ENCODE results near the gene CDK11B. TPM values are rescaled to one million over a fixed set of nuclear protein-coding genes. Genes with fewer than 3 reads are reported as not detected.
"Not testable (repeated sequence)": the region's sequence is repeated elsewhere in the genome, so short reads cannot be mapped to it uniquely, and the experiment has no call there.

Gene CDK11B
- total RNA-seq, 1 donor from 2014 or later, result 23.4 TPM

DNA sequence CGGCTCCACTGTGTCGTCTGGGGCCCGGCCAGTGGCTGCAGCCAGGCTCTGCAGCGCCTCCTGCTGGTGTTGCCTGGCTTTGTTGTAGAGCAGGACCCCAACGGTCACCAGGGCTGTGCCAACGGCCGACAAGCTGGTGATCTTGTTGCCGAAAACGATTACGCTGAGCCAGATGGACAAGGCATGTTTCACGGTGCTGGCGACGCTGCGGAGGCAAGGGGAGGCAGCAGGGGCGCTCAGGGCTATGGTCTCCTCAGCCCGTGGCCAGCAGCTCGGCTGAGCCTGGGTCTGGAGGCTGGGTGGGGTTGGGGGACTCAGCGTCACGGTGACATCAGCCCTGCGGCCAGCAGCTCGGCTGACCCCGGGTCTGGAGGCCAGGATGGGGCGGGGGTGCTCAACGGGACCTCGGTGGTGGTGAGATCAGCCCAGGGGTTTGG is 7.0 kb upstream of the CDK11B start:
- no peak for DNase-seq (ENCODE audit: low read depth)
- Mint-ChIP-seq H3K27me3 (ENCODE audit: low read depth, unreplicated experiment) (no peaks in the 10 kb centered on the region), H3K27ac (ENCODE audit: unreplicated experiment) (no peak overlapping the region), H3K4me3 (ENCODE audit: unreplicated experiment) (no peak overlapping the region), H3K9me3 (ENCODE audit: unreplicated experiment) (no peaks in the 10 kb centered on the region), H3K36me3 (ENCODE audit: low read depth, unreplicated experiment) (peaks cover 2% of the 10 kb centered on the region), H3K4me1 (ENCODE audit: low read depth, unreplicated experiment) (no peaks in the 10 kb centered on the region)
- Histone ChIP-seq H3K9ac (ENCODE audit: low read length) (no peak overlapping the region), H2AFZ (ENCODE audit: low read depth, low read length) (no peak overlapping the region), H3K36me3 (ENCODE audit: insufficient read depth, low read length) (peaks cover 9% of the 10 kb centered on the region), H4K20me1 (ENCODE audit: insufficient read depth, low read length) (no peaks in the 10 kb centered on the region), H3K79me2 (ENCODE audit: insufficient read depth, low read length) (no peaks in the 10 kb centered on the region), H3K4me1 (ENCODE audit: insufficient read depth, low read length) (no peaks in the 10 kb centered on the region), H3K9me3 (ENCODE audit: insufficient read depth, low read depth, low read length) (no peaks in the 10 kb centered on the region), H3K27me3 (ENCODE audit: insufficient read depth, low read length) (no peaks in the 10 kb centered on the region), H3K4me2 (ENCODE audit: low read length) (no peak overlapping the region), H3K27ac (ENCODE audit: low read depth, low read length) (no peak overlapping the region), H3K4me3 (ENCODE audit: insufficient read depth, low read depth, low read length) (no peak overlapping the region)
- TF ChIP-seq, protein P1, sequence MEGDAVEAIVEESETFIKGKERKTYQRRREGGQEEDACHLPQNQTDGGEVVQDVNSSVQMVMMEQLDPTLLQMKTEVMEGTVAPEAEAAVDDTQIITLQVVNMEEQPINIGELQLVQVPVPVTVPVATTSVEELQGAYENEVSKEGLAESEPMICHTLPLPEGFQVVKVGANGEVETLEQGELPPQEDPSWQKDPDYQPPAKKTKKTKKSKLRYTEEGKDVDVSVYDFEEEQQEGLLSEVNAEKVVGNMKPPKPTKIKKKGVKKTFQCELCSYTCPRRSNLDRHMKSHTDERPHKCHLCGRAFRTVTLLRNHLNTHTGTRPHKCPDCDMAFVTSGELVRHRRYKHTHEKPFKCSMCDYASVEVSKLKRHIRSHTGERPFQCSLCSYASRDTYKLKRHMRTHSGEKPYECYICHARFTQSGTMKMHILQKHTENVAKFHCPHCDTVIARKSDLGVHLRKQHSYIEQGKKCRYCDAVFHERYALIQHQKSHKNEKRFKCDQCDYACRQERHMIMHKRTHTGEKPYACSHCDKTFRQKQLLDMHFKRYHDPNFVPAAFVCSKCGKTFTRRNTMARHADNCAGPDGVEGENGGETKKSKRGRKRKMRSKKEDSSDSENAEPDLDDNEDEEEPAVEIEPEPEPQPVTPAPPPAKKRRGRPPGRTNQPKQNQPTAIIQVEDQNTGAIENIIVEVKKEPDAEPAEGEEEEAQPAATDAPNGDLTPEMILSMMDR (IDR thresholded peaks at IDR 0.05; ENCODE audit: insufficient read depth, low read depth, low read length), result no peak
- TF ChIP-seq EZH2 (IDR thresholded peaks at IDR 0.05; ENCODE audit: insufficient read depth, low read length), result no peak
- no peak for FAIRE-seq

DNA sequence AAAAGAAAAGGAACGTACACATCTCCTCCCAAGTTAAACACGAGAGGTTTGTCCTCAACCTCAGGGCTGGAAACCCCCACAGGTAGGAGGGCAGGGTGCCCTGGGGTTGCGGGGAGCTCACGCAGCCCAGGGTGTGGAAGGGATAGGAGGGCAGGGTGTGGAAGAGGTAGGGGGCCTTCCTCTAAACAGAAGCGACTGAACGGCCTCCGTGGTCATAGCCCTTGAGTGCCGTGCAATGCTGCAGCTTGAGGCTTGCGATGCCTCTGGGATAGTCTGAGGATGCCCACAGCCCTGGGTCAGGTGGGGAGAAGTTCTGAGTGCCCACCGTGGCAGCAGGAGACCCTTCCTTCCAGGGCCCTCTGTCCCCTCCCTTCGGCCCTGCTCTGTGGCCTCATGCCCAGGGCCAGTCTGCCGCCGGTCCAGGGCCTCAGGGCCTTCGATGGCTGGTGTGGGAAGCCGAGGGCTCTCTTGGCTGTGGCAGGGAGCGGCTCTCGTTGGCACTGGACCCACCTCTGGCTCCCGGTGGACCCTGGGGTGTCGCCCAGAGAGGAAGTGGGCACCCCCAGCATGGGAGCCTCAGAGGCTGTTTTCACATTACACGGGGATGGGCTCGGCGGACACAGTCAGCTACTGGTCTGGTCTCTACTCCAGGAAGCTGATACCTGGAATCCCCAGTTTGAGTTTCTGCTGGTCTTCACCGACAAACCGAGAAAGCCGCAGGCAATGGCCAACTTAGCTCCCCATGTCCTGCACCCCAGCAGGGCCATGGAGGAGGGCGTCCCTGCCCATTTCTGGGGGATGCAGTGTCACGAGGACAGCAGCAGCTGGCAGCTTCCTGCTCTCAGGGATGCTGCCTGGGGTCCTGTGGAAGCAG is 6.4 kb upstream of the CDK11B start:
- Histone ChIP-seq H3K27ac (ENCODE audit: low read depth, low read length) (no peak overlapping the region), H3K9ac (ENCODE audit: low read length) (no peak overlapping the region), H4K20me1 (ENCODE audit: insufficient read depth, low read length) (no peaks in the 10 kb centered on the region), H3K4me1 (ENCODE audit: insufficient read depth, low read length) (no peaks in the 10 kb centered on the region), H3K9me3 (ENCODE audit: insufficient read depth, low read depth, low read length) (no peaks in the 10 kb centered on the region), H3K4me3 (ENCODE audit: insufficient read depth, low read depth, low read length) (no peak overlapping the region), H2AFZ (ENCODE audit: low read depth, low read length) (no peak overlapping the region), H3K4me2 (ENCODE audit: low read length) (no peak overlapping the region), H3K79me2 (ENCODE audit: insufficient read depth, low read length) (no peaks in the 10 kb centered on the region), H3K36me3 (ENCODE audit: insufficient read depth, low read length) (peaks cover 9% of the 10 kb centered on the region), H3K27me3 (ENCODE audit: insufficient read depth, low read length) (no peaks in the 10 kb centered on the region)
- FAIRE-seq (no peak), DNase-seq (ENCODE audit: low read depth) (no peak)
- Mint-ChIP-seq H3K27ac (ENCODE audit: unreplicated experiment) (no peak overlapping the region), H3K9me3 (ENCODE audit: unreplicated experiment) (no peaks in the 10 kb centered on the region), H3K27me3 (ENCODE audit: low read depth, unreplicated experiment) (no peaks in the 10 kb centered on the region), H3K4me3 (ENCODE audit: unreplicated experiment) (no peak overlapping the region), H3K36me3 (ENCODE audit: low read depth, unreplicated experiment) (peaks cover 2% of the 10 kb centered on the region), H3K4me1 (ENCODE audit: low read depth, unreplicated experiment) (no peaks in the 10 kb centered on the region)
- TF ChIP-seq, protein P1 (IDR thresholded peaks at IDR 0.05; ENCODE audit: insufficient read depth, low read depth, low read length), result no peak
- TF ChIP-seq EZH2 (IDR thresholded peaks at IDR 0.05; ENCODE audit: insufficient read depth, low read length), result no peak

DNA sequence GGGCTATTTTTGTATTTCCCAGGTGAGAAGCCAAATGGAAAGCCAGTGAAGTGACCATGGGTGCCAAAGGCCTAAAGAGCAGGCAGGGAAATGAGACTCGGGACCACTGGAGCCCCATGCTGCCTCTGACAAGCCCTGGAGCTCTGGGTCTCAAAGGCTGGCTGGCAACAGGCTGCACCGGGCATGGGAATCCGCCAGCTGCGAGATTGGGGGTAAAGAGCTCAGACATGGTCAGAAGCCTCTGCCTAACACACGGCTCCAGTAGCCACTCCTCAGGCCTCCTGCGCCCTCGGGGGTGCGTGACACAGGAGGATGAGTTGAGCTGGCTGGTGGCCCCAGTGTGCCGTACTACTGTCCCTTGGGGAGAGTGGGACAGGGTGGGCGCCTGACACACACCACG is 5.5 kb upstream of the CDK11B start:
- H3K4me1 ChIP-seq (ENCODE audit: insufficient read depth, low read length); H3K27me3 ChIP-seq (ENCODE audit: insufficient read depth, low read length); H3K9me3 ChIP-seq (ENCODE audit: insufficient read depth, low read depth, low read length); H3K4me3 Mint-ChIP-seq (ENCODE audit: unreplicated experiment); H2AFZ ChIP-seq (ENCODE audit: low read depth, low read length); H3K9ac ChIP-seq (ENCODE audit: low read length); H3K4me1 Mint-ChIP-seq (ENCODE audit: low read depth, unreplicated experiment); H3K9me3 Mint-ChIP-seq (ENCODE audit: unreplicated experiment); FAIRE-seq; H3K27ac Mint-ChIP-seq (ENCODE audit: unreplicated experiment); H3K36me3 Mint-ChIP-seq (ENCODE audit: low read depth, unreplicated experiment); H4K20me1 ChIP-seq (ENCODE audit: insufficient read depth, low read length); H3K79me2 ChIP-seq (ENCODE audit: insufficient read depth, low read length); H3K4me2 ChIP-seq (ENCODE audit: low read length); H3K27me3 Mint-ChIP-seq (ENCODE audit: low read depth, unreplicated experiment); H3K4me3 ChIP-seq (ENCODE audit: insufficient read depth, low read depth, low read length); H3K36me3 ChIP-seq (ENCODE audit: insufficient read depth, low read length); H3K27ac ChIP-seq (ENCODE audit: low read depth, low read length); DNase-seq (ENCODE audit: low read depth): not testable (repeated sequence)

DNA sequence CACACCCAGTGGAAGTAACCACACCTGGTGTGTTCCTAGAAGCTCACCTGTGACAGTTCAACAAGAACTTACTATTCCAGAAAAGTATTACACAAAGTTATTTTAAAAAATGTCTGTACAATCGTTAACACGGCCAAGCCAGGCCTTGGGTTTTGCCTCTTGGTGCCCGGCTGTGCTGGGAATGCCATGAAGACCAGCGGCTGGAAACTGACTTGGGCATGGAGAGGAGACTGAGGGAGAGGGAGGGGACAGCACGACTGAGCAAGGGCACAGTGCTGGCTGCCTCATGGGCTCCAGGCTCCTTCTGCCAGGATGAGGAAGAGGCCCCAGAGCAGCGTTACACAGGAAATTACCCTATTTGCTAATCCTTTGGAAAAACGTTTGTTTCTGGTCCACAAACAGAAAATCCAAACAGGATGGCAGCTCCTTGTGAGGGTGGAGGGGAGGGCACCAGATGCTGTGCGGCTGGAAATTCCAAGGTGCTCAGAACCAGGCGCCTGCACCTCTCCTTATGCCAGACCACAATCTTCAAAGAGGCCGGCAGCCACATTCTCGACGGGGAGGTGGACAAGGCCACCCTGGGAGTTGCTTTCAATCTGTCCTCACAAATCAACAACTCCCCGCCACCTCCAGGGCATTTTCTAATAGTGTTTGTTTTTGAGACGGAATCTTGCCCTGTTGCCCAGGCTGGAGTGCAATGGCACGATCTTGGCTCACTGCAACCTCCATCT is 4.2 kb upstream of the CDK11B start:
- H3K27ac ChIP-seq (ENCODE audit: low read depth, low read length); H3K27ac Mint-ChIP-seq (ENCODE audit: unreplicated experiment); H3K9me3 ChIP-seq (ENCODE audit: insufficient read depth, low read depth, low read length); H3K27me3 Mint-ChIP-seq (ENCODE audit: low read depth, unreplicated experiment); H3K36me3 ChIP-seq (ENCODE audit: insufficient read depth, low read length); H3K36me3 Mint-ChIP-seq (ENCODE audit: low read depth, unreplicated experiment); H3K27me3 ChIP-seq (ENCODE audit: insufficient read depth, low read length); H3K4me1 ChIP-seq (ENCODE audit: insufficient read depth, low read length); H3K9ac ChIP-seq (ENCODE audit: low read length); FAIRE-seq; H3K9me3 Mint-ChIP-seq (ENCODE audit: unreplicated experiment); H3K4me2 ChIP-seq (ENCODE audit: low read length); H4K20me1 ChIP-seq (ENCODE audit: insufficient read depth, low read length); H3K4me1 Mint-ChIP-seq (ENCODE audit: low read depth, unreplicated experiment); H3K79me2 ChIP-seq (ENCODE audit: insufficient read depth, low read length); DNase-seq (ENCODE audit: low read depth); H3K4me3 ChIP-seq (ENCODE audit: insufficient read depth, low read depth, low read length); H2AFZ ChIP-seq (ENCODE audit: low read depth, low read length): not testable (repeated sequence)
- peak overlapping the region; percentile 62 for H3K4me3 Mint-ChIP-seq (ENCODE audit: unreplicated experiment)
